ENCODE measurements around the gene IL1RL2. TPM values are rescaled to one million over a fixed set of nuclear protein-coding genes. Genes with fewer than 3 reads are reported as not detected.

Gene IL1RL2
- total RNA-seq, 1 experiment from 2014 or later = not detected

- ChIA-PET CTCF (no interaction called here), POLR2A (ENCODE audit: low non-redundant PET) (no interaction called here)
- intact Hi-C loops (cut with micrococcal nuclease; ENCODE audit: unreplicated experiment) = no loop called here
- DNase-seq (ENCODE audit: low spot score) = no peak
- H3K27me3 ChIP-seq (replicated peaks; ENCODE audit: insufficient read depth, low read depth, low read length, poor library complexity) = peaks cover 29% of the 10 kb centered on the region
- no peak overlapping the region for H3K27ac ChIP-seq (ENCODE audit: low read depth, low read length, poor library complexity, severe bottlenecking)
- TF ChIP-seq EZH2 (IDR thresholded peaks at IDR 0.05; ENCODE audit: borderline replicate concordance, low read depth, low read length, poor library complexity, severe bottlenecking) = no peak
- H3K4me1 ChIP-seq (ENCODE audit: insufficient read depth, low read length, poor library complexity, severe bottlenecking) = no peaks in the 10 kb centered on the region
- H3K9me3 ChIP-seq (ENCODE audit: low read depth, low read length, poor library complexity, severe bottlenecking) = no peaks in the 10 kb centered on the region
- no peak overlapping the region for H3K4me3 ChIP-seq (ENCODE audit: low read depth, low read length, poor library complexity, severe bottlenecking)
- no peaks in the 10 kb centered on the region for H3K36me3 ChIP-seq (ENCODE audit: insufficient read depth, low read length, poor library complexity, severe bottlenecking)
- no TSS peak for BruUV-seq (replicated peaks)
Observed at GRCh38 chr2:102191501-102191900, 4.7 kb downstream of the IL1RL2 start.

- CTCF ChIA-PET = no interaction called here
- Histone ChIP-seq H3K36me3 (ENCODE audit: insufficient read depth, low read length, poor library complexity, severe bottlenecking) (no peaks in the 10 kb centered on the region), H3K9me3 (ENCODE audit: low read depth, low read length, poor library complexity, severe bottlenecking) (no peaks in the 10 kb centered on the region), H3K4me3 (ENCODE audit: low read depth, low read length, poor library complexity, severe bottlenecking) (no peak overlapping the region), H3K27ac (ENCODE audit: low read depth, low read length, poor library complexity, severe bottlenecking) (no peak overlapping the region), H3K27me3 (replicated peaks; ENCODE audit: insufficient read depth, low read depth, low read length, poor library complexity) (peaks cover 14% of the 10 kb centered on the region), H3K4me1 (ENCODE audit: insufficient read depth, low read length, poor library complexity, severe bottlenecking) (no peaks in the 10 kb centered on the region)
- POLR2A ChIA-PET (ENCODE audit: low non-redundant PET) = no interaction called here
- BruUV-seq (replicated peaks) = no TSS peak
- intact Hi-C loops (cut with micrococcal nuclease; ENCODE audit: unreplicated experiment) = no loop called here
- no peak for DNase-seq (ENCODE audit: low spot score)
- no peak for TF ChIP-seq CTCF (conservative IDR thresholded peaks at IDR 0.05; ENCODE audit: low read depth, low read length)
- TF ChIP-seq EZH2 (IDR thresholded peaks at IDR 0.05; ENCODE audit: borderline replicate concordance, low read depth, low read length, poor library complexity, severe bottlenecking) = no peak
Observed at GRCh38 chr2:102193074-102193473, 6.3 kb downstream of the IL1RL2 start.

GRCh38 chr2:102194609-102195268 is 7.9 kb downstream of the IL1RL2 start:
- Histone ChIP-seq H3K4me3 (ENCODE audit: low read depth, low read length, poor library complexity, severe bottlenecking) (no peak overlapping the region), H3K27me3 (replicated peaks; ENCODE audit: insufficient read depth, low read depth, low read length, poor library complexity) (peaks cover 7% of the 10 kb centered on the region), H3K36me3 (ENCODE audit: insufficient read depth, low read length, poor library complexity, severe bottlenecking) (no peaks in the 10 kb centered on the region), H3K9me3 (ENCODE audit: low read depth, low read length, poor library complexity, severe bottlenecking) (no peaks in the 10 kb centered on the region), H3K27ac (ENCODE audit: low read depth, low read length, poor library complexity, severe bottlenecking) (no peak overlapping the region), H3K4me1 (ENCODE audit: insufficient read depth, low read length, poor library complexity, severe bottlenecking) (no peaks in the 10 kb centered on the region)
- no peak for TF ChIP-seq CTCF (conservative IDR thresholded peaks at IDR 0.05; ENCODE audit: low read depth, low read length)
- no peak for TF ChIP-seq EZH2 (IDR thresholded peaks at IDR 0.05; ENCODE audit: borderline replicate concordance, low read depth, low read length, poor library complexity, severe bottlenecking)
- intact Hi-C loops (cut with micrococcal nuclease; ENCODE audit: unreplicated experiment) = no loop called here
- ChIA-PET CTCF (no interaction called here), POLR2A (ENCODE audit: low non-redundant PET) (no interaction called here)
- no peak for DNase-seq (ENCODE audit: low spot score)
- BruUV-seq (replicated peaks) = no TSS peak
